Hematopoietic multipotent progenitor cell (in vitro differentiated cells): ENCODE data around the gene ADM2. TPM values are rescaled to one million over a fixed set of nuclear protein-coding genes. Genes with fewer than 3 reads are reported as not detected.
A peak's percentile ranks its signal among the peaks of the same experiment; 100 is the strongest.
"Not testable (repeated sequence)": the region's sequence is repeated elsewhere in the genome, so short reads cannot be mapped to it uniquely, and the experiment has no call there.

Source experiments
- DNase-seq, 3 donors: peaks; one replicate each; pipeline ENCODE4 v3.0.0-alpha.2; 2011 to 2015; ENCODE audit warnings: low read depth in 2 of 3, low spot score in 2 of 3
- total RNA-seq: library from RNA; depleted of rRNA; stranded (reverse); fragments of >200 nt; gene quantifications from one replicate; pipeline ENCODE4 v1.2.3, GENCODE V29; 2012

ADM2 gene
- total RNA-seq: 0.54 TPM

DNA sequence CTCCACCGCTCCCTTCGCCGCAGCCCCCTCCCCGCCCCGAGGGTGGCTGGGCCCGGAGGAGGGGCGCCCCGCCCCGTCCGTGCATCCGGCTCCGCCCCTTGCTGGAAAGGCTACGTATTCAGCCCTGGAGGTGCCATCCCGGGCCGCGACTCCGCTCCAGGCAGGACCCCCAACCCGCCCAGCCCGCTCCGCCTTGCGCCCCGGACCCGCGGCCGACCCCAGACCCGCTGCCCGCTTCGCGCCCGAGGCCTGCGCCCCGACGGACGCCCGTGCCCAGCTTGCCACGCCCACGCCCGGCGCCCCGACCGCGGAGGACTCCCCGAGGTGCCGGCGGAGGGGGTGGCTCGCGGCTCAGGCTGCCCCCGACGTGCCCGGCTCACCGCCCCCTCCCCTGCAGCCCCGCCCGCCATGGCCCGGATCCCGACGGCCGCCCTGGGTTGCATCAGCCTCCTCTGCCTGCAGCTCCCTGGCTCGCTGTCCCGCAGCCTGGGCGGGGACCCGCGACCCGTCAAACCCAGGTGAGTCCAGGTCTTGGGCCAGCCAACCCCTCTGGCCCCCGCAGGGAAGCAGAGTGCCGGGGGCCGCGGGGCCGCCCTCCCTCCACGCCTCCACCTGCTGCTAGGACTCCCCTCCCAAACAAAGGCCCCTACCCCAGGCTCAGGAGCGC lies at the start of gene ADM2:
ADM2 (plus strand) TSS at position 104 of the 667 bp plus-strand sequence; CDS start at position 409, 305 bp downstream.
- DNase-seq: peak in 2 of 3 donors; percentile 47 to 56

- DNase-seq: no peak
Observed at GRCh38 chr22:50432131-50432876, 49.0 kb upstream of the ADM2 start.

DNA sequence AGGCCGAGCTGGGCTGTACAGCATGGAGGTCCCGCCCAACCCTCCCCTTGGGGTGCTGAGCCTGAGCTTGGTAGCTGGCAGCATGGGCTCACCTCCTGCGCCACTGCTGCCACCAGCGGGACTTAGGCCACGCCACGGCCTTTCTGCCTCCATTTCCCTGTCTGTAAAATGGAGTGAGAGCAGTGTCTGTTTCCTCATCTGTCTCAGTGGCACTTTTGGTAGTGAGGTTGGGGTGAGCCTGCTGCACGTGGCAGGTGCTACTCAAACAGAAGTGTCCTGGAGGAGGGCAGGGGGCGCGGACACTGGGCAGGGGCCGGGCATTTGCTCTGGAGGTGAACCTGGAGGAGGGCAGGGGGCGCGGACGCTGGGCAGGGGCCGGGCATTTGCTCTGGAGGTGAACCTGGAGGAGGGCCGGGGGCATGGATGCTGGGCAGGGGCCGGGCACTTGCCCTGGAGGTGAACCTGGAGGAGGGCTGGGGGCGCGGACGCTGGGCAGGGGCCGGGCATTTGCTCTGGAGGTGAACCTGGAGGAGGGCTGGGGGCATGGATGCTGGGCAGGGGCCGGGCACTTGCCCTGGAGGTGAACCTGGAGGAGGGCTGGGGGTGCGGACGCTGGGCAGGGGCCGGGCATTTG lies 48.3 kb upstream of the ADM2 start:
- not testable (repeated sequence) for DNase-seq

DNA sequence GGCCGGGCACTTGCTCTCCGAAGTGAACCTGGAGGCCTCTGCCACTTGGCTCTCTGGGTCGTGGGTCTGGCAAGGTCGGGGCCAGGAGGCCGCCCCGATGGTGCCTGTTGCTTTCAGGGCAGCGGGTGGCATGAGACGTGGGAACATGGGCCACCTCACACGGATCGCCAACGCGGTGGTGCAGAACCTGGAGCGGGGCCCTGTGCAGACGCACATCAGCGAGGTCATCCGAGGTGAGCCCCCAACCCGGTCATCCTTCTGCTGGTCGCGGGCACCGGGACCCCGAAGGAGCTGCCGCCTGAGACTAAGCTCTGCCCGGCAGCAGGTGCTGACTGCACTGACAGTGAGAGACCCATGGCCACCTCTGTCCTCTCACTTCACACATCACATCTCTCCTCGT lies 46.5 kb upstream of the ADM2 start:
- no peak for DNase-seq

- DNase-seq: no peak
Observed at GRCh38 chr22:50435291-50436014, 45.9 kb upstream of the ADM2 start.

- DNase-seq: no peak
Observed at GRCh38 chr22:50436015-50436830, 45.1 kb upstream of the ADM2 start.

DNA sequence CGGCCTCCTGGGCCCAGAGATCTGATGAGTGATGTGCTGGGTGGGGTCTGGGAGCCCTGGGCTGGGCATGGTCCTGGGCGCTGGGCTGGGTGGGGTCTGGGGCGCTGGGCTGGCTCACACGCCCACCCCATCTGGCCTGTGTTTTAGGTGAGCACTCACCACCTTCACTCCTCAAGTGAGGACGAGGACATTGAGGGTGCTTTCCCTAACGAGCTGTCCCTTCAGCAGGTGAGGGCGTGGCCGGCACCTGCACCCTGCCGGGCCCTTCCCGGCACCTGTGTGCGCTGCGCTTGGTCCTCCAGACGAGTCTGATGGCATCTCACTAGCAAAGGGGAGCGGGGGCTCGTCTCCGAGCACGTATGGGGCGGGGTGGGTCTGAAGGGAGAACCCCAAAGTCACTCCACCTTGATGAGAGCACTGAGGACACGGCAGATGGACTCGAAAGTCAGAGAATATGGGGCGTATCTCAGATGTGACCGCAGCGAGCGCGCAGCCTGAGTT lies 44.5 kb upstream of the ADM2 start:
- DNase-seq: no peak

DNA sequence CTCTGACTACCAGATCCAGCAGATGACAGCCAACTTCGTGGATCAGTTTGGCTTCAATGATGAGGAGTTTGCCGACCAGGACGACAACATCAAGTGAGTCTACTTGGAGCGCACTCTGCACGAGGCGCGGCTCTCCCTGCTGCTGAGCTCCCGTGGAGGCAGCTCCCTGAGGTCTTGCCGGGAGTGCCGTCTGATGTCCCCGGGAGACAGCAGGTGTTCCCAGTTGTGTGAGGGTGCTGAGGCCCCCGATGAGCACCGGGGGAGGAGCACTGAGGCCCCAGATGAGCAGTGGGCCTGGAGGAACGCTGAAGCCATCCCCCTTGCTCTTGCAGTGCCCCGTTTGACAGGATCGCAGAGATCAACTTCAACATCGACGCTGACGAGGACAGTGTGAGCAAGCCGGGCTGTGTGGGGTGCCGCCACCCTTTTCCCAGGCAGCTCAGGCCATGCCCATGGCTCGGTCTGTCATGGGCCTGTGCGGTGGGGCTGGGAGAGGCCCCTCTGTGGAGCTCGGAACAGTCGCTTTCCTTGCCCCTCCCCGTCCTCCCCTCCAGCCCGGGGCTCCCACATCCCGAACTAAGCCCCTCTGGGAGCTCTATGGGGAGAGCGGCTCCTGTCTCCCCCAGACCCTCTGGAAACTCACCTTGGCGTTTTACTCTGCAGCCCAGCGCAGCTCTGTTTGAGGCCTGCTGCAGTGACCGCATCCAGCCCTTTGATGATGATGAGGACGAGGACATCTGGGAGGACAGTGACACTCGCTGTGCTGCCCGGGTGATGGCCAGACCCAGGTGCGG lies 43.6 kb upstream of the ADM2 start:
- no peak for DNase-seq

DNA sequence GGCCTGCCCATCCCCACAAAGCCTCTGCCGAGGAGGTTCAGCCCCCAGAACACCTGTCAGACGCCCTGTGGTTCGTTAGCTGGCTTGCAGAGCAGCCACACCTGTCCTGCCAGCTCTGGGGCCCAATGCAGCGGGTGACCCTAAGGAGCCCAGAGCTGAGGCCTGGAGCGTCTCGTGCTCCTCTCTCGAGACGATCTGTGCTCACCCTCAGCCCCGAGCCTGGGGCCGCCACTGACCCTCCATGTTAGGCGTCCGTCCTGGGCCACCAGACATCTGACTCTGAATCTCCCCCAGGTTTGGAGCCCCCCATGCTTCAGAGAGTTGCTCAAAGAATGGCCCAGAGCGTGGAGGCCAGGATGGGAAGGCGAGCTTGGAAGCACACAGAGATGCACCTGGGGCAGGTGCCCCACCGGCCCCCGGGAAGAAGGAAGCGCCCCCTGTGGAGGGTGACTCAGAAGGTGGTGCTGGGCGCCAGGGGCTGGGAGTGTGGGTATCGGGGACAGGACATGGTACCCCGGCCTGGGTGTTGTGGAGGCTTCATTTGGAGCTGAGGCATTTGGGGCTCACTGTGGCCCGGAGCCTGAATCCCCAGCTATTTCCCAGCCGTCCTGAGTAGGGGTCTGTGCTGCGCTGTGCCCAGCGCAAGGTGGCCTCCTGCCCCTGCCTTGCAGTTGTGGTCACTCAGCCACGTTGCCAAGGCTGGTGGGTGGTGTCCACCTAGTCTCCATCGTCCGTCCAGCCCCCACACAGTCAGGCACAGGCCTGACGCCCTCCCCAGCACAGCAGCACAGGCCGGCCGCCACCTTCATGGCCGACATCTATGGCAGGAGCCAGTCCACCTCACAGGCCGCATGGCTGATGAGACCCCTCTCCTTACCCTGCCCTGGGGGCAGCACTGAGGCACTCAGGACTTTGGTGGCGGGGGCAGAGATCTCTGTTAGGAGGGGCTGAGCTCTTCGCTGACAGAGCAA lies 42.8 kb upstream of the ADM2 start:
- DNase-seq: no peak

- no peak for DNase-seq
Observed at GRCh38 chr22:50439314-50439870, 42.0 kb upstream of the ADM2 start.

- DNase-seq: no peak
Observed at GRCh38 chr22:50439871-50440331, 41.4 kb upstream of the ADM2 start.

GRCh38 chr22:50440544-50441249 lies 40.6 kb upstream of the ADM2 start:
- no peak for DNase-seq

GRCh38 chr22:50441428-50441993 lies 39.8 kb upstream of the ADM2 start:
- no peak for DNase-seq

DNA sequence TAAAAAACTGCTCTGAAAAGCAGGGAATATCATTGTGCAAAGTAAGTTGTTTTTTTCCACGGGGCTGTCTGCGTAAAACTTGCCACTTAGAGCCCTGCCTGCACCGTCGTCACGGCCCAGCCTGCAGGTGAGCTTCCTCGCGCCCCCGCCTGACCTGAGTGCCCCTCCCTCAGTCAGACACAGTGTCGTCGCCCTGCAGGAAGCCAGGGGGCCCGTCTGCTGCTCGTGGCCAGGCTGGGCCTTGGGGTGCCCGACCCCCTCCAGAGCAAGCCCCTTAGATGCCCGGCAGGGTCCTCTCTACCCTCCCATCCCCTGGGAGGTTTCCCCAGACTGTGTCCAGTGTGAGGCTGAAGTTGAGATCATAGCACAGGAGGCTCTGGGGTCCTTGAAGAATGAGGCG lies 38.1 kb upstream of the ADM2 start:
- no peak for DNase-seq

GRCh38 chr22:50443801-50444625 lies 37.3 kb upstream of the ADM2 start:
- DNase-seq: no peak

- DNase-seq: no peak
Observed at GRCh38 chr22:50444663-50445062, 36.7 kb upstream of the ADM2 start.
